HepG2 (cell line): ENCODE results near the gene AHCYL2. TPM values are rescaled to one million over a fixed set of nuclear protein-coding genes. Genes with fewer than 3 reads are reported as not detected.

Experiments
- ATAC-seq: fragments of 200-7000 bp; cut with Tn5 transposase; 3 replicates; pipeline ENCODE4 v1.9.1; 2020; ENCODE audit warnings: mild to moderate bottlenecking, moderate library complexity
- BruUV-seq: library from RNA; stranded (reverse); fragments of 400-500 nt; replicated peaks from 2 replicates; lab custom pipeline; 2021; lab: Mats Ljungman, UMichigan
- CTCF ChIA-PET: fragments of 300-600 bp; formaldehyde crosslinking; extraction: SDS; loops from one replicate; lab custom pipeline; 2021; ENCODE audit warnings: low total read pairs, inconsistent platforms, low intra/inter-chr PET ratio; lab: Yijun Ruan, JAX
- POLR2A ChIA-PET: fragments of 350-600 bp; sonication (Branson Sonifier 250); formaldehyde crosslinking; loops from one replicate; lab custom pipeline; 2020; ENCODE audit warnings: antibody characterized with exemption, inconsistent platforms; lab: Yijun Ruan, JAX
- DNase-seq: peaks from one replicate; pipeline ENCODE4 v3.0.0-alpha.2; 2015; ENCODE audit warnings: low spot score
- FAIRE-seq: peaks from 3 replicates; lab custom pipeline; 2011; peaks lifted over from hg19 to GRCh38; lab: Jason Lieb, UNC
- H2AFZ ChIP-seq: one replicate; pipeline ENCODE4 v1.6.1; 2011; ENCODE audit warnings: low read length, inconsistent platforms
- H3K27ac ChIP-seq: fragments of 300-600 bp; 3 replicates; pipeline ENCODE4 v1.8.0; 2011; ENCODE audit warnings: mixed run types, mild to moderate bottlenecking, mixed read lengths, low read length, inconsistent platforms; ENCODE audit not compliant: insufficient read depth; ENCODE audit errors: extremely low read length
- H3K27me3 ChIP-seq, 2 experiments: fragments of 200-600 bp in 1 of 2; 2 replicates in 1 of 2; 3 replicates in 1 of 2; pipeline versions ENCODE4 v1.6.0 to v1.8.0; 2011; ENCODE audit warnings: low read length in 2 of 2, mild to moderate bottlenecking in 2 of 2, moderate library complexity in 2 of 2, inconsistent platforms in 1 of 2; ENCODE audit not compliant: insufficient read depth in 2 of 2, control insufficient read depth in 1 of 2
- H3K36me3 ChIP-seq, 2 experiments: fragments of 200-600 bp in 1 of 2; replicated peaks in 1 of 2; 2 replicates in 1 of 2; 3 replicates in 1 of 2; pipeline versions ENCODE4 v1.5.1 to v1.8.0; 2011; ENCODE audit warnings: low read length in 2 of 2, inconsistent platforms in 1 of 2; ENCODE audit not compliant: insufficient read depth in 2 of 2, control insufficient read depth in 1 of 2
- H3K4me1 ChIP-seq: 2 replicates; pipeline ENCODE4 v1.5.1; 2012; ENCODE audit warnings: low read length, inconsistent platforms; ENCODE audit not compliant: insufficient read depth
- H3K4me2 ChIP-seq: 2 replicates; pipeline ENCODE4 v1.6.0; 2011; ENCODE audit warnings: low read depth, low read length, inconsistent platforms
- H3K4me3 ChIP-seq, 3 experiments: fragments of 200-600 bp in 1 of 3; sonication (generic), shearing (Covaris generic) in 1 of 3; replicated peaks in 1 of 3; 2 replicates each; pipeline ENCODE4 v1.5.1; 2011 to 2016; ENCODE audit warnings: low read length in 3 of 3, inconsistent platforms in 2 of 3, low read depth in 2 of 3, mild to moderate bottlenecking in 2 of 3, control low read depth in 1 of 3, mixed read lengths in 1 of 3; ENCODE audit not compliant: insufficient read depth in 1 of 3
- H3K79me2 ChIP-seq: one replicate; pipeline ENCODE4 v1.6.1; 2011; ENCODE audit warnings: low read length, inconsistent platforms; ENCODE audit not compliant: insufficient read depth
- H3K9ac ChIP-seq: 2 replicates; pipeline ENCODE4 v1.6.0; 2011; ENCODE audit warnings: mild to moderate bottlenecking, low read depth, low read length, inconsistent platforms; ENCODE audit not compliant: insufficient read depth
- H3K9me3 ChIP-seq: 2 replicates; pipeline ENCODE4 v1.5.1; 2012; ENCODE audit warnings: mild to moderate bottlenecking, low read length
- H4K20me1 ChIP-seq: 2 replicates; pipeline ENCODE4 v1.6.0; 2011; ENCODE audit warnings: inconsistent platforms, mild to moderate bottlenecking, low read length, moderate library complexity; ENCODE audit not compliant: insufficient read depth
- ARHGAP35 ChIP-seq: sonication (generic); formaldehyde crosslinking; IDR thresholded peaks from 2 replicates; pipeline ENCODE4 v1.9.0; 2022; ENCODE audit warnings: mild to moderate bottlenecking, inconsistent platforms, moderate library complexity, missing genetic modification reagents, borderline replicate concordance
- KDM1A ChIP-seq: IDR thresholded peaks from 2 replicates; pipeline ENCODE4 v1.6.1; 2016; ENCODE audit warnings: missing compliant biosample characterization
- KIAA2018 ChIP-seq: sonication (generic); formaldehyde crosslinking; IDR thresholded peaks from 2 replicates; pipeline ENCODE4 v1.5.0; 2020; ENCODE audit warnings: mild to moderate bottlenecking, missing genetic modification reagents, borderline replicate concordance
- MED1 ChIP-seq: sonication (generic); formaldehyde crosslinking; IDR thresholded peaks from 2 replicates; pipeline ENCODE4 v1.4.0; 2020; ENCODE audit warnings: missing genetic modification reagents
- POLR2G ChIP-seq: fragments of 200-400 bp; formaldehyde crosslinking; IDR thresholded peaks from 2 replicates; pipeline ENCODE4 v1.6.1; 2018; ENCODE audit warnings: mild to moderate bottlenecking, low read depth, low read length, moderate library complexity
- PRDM10 ChIP-seq: sonication (generic); formaldehyde crosslinking; IDR thresholded peaks from 2 replicates; pipeline ENCODE4 v1.4.0; 2020; ENCODE audit warnings: low read depth, missing genetic modification reagents
- SMC3 ChIP-seq: IDR thresholded peaks from 2 replicates; pipeline ENCODE4 v1.6.1; 2011; ENCODE audit warnings: low read length, improper control_type of control experiment
- SP140L ChIP-seq: sonication (generic); formaldehyde crosslinking; IDR thresholded peaks from 2 replicates; pipeline ENCODE4 v1.4.0; 2020; ENCODE audit warnings: missing genetic modification reagents, borderline replicate concordance
- ZNF484 ChIP-seq: sonication (generic); formaldehyde crosslinking; IDR thresholded peaks from 2 replicates; pipeline ENCODE4 v1.5.1; 2020; ENCODE audit warnings: mild to moderate bottlenecking, low read depth, missing genetic modification reagents, borderline replicate concordance
- WGBS: methylation state at CpG from one replicate; pipeline ENCODE4 v1.1.6; 2017; ENCODE audit warnings: low lambda C conversion rate; 5-methylcytosine and 5-hydroxymethylcytosine counted together
- in situ Hi-C: cut with HindIII; loops from 2 replicates; pipeline ENCODE4 v1.10.0; 2017; ENCODE audit warnings: low pct_unique_long_range_greater_than_20kb; ENCODE audit not compliant: extremely low pct_ligation_motif_present
- intact Hi-C: fragments of 100-400 bp; cut with micrococcal nuclease; formaldehyde crosslinking; loops from one replicate; pipeline ENCODE4 v1.10.0; 2022; ENCODE audit not compliant: unreplicated experiment
- polyA plus RNA-seq, 8 experiments: library from polyadenylated mRNA; depleted of rRNA in 3 of 8; stranded (reverse) in 7 of 8; unstranded in 1 of 8; fragments of >200 nt; fragmentation: Illumina TruSeq in 4 of 8; extraction: Trizol in 4 of 8; gene quantifications; 2 replicates each; pipeline versions ENCODE4 v1.2.1 to v1.2.3, GENCODE V29; 2011 to 2016; ENCODE audit warnings: low read depth in 4 of 8, missing spikeins in 1 of 8, mixed read lengths in 1 of 8; ENCODE audit not compliant: insufficient read depth in 1 of 8
- total RNA-seq, 5 experiments: library from RNA; depleted of rRNA; stranded (reverse); fragments of >200 nt; fragmentation: Illumina TruSeq; extraction: Trizol; gene quantifications; 2 replicates each; pipeline ENCODE4 v1.2.3, GENCODE V29; 2016; ENCODE audit warnings: low read depth in 1 of 5
- TF ChIP-seq, protein P1 (sequence below): IDR thresholded peaks from 2 replicates; pipeline ENCODE4 v1.6.1; 2016; ENCODE audit warnings: low read depth, control low read depth

Gene AHCYL2
- total and polyA plus RNA-seq, 2 of the 13 experiments (the other 11 are each of a cell fraction or from before 2014, with no cell fraction given): 9.5 to 14.7 TPM

DNA sequence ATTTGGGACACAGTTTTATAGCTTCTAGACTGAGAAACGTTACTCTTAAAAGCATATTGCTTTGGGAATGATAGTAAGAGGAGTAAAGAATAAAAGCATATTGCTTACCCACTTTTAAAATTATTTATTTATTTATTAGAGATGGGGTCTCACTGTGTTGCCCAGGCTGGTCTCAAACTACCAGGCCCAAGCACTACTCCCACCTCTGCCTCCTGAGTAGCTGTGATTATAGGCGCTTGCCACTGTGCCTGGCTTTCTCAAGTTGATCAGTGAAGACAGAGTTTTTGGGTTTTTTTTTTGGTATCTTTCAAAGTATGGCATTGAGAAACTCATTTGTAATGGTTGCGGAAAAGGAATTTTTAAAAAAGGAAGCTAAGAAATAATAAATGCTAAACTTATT lies 68.0 kb downstream of the AHCYL2 start (continued):
- TF ChIP-seq KIAA2018: no peak

GRCh38 chr7:129295015-129295423 lies 70.2 kb downstream of the AHCYL2 start:
- no peak for FAIRE-seq
- BruUV-seq: no TSS peak
- no peak for ATAC-seq
- ChIA-PET CTCF (no interaction called here), POLR2A (no interaction called here)
- H3K27ac ChIP-seq: no peak overlapping the region
- 81% methylated on average over 2 of the region's 2 CpGs for WGBS
- no peak overlapping the region for H3K4me2 ChIP-seq
- no peak overlapping the region for H2AFZ ChIP-seq
- intact Hi-C loops (no loop called here), in situ Hi-C loops (loop anchor here (5.0 kb wide), 1 partner anchor 78 kb away; no protein-coding TSS in a partner anchor)
- H3K79me2 ChIP-seq: no peaks in the 10 kb centered on the region
- H3K4me3 ChIP-seq: no peak overlapping the region
- DNase-seq: no peak
- no peaks in the 10 kb centered on the region for H3K36me3 ChIP-seq
- no peaks in the 10 kb centered on the region for H4K20me1 ChIP-seq
- H3K4me1 ChIP-seq: no peaks in the 10 kb centered on the region
- H3K27me3 ChIP-seq: no peaks in the 10 kb centered on the region
- no peak overlapping the region for H3K9ac ChIP-seq
- no peaks in the 10 kb centered on the region for H3K9me3 ChIP-seq
- no peak for TF ChIP-seq POLR2G
- no peak for TF ChIP-seq ZNF484
- TF ChIP-seq KDM1A (CRISPR knock-in tag): no peak
- TF ChIP-seq, protein P1, sequence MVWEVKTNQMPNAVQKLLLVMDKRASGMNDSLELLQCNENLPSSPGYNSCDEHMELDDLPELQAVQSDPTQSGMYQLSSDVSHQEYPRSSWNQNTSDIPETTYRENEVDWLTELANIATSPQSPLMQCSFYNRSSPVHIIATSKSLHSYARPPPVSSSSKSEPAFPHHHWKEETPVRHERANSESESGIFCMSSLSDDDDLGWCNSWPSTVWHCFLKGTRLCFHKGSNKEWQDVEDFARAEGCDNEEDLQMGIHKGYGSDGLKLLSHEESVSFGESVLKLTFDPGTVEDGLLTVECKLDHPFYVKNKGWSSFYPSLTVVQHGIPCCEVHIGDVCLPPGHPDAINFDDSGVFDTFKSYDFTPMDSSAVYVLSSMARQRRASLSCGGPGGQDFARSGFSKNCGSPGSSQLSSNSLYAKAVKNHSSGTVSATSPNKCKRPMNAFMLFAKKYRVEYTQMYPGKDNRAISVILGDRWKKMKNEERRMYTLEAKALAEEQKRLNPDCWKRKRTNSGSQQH (CRISPR knock-in tag): no peak
- TF ChIP-seq ARHGAP35: no peak
- no peak for TF ChIP-seq SMC3
- no peak for TF ChIP-seq SP140L
- TF ChIP-seq MED1 (CRISPR knock-in tag): no peak
- no peak for TF ChIP-seq PRDM10 (CRISPR knock-in tag)
